ENCODE measurements around the gene CPT1C.

CPT1C gene

GRCh38 chr19:49683814-49684250 lies 7.1 kb upstream of the CPT1C start:
- no peak for DNase-seq

- DNase-seq = peak; percentile 38
Measured at GRCh38 chr19:49684251-49684982, 6.5 kb upstream of the CPT1C start.

GRCh38 chr19:49684983-49685553 lies 5.8 kb upstream of the CPT1C start:
- no peak for DNase-seq

GRCh38 chr19:49685845-49686332 lies 5.0 kb upstream of the CPT1C start:
- DNase-seq = no peak

GRCh38 chr19:49686503-49687088 lies 4.3 kb upstream of the CPT1C start:
- DNase-seq = no peak

GRCh38 chr19:49687150-49687549 lies 3.8 kb upstream of the CPT1C start:
- DNase-seq = no peak

GRCh38 chr19:49687566-49688316 lies 3.2 kb upstream of the CPT1C start:
- DNase-seq = no peak

GRCh38 chr19:49688531-49689132 lies 2.3 kb upstream of the CPT1C start:
- DNase-seq = no peak

- DNase-seq = peak; percentile 58
Measured at GRCh38 chr19:49689133-49690078, 1.5 kb upstream of the CPT1C start, which contains the start of gene ADM5. Gene ADM5 (plus strand): TSS chr19:49689594. CDS start chr19:49689838, 244 bp downstream.

- DNase-seq = no peak
Measured at GRCh38 chr19:49690079-49690655, 749 bp upstream of the CPT1C start.

GRCh38 chr19:49691243-49692146 lies 579 bp downstream of the CPT1C start:
- peak; percentile 65 for DNase-seq

- DNase-seq = no peak
Measured at GRCh38 chr19:49692147-49692506, 1.2 kb downstream of the CPT1C start.

- no peak for DNase-seq
Measured at GRCh38 chr19:49696115-49696514, 5.2 kb downstream of the CPT1C start.

- DNase-seq = no peak
Measured at GRCh38 chr19:49696865-49697264, 5.9 kb downstream of the CPT1C start.

GRCh38 chr19:49699364-49699763 lies 8.4 kb downstream of the CPT1C start:
- no peak for DNase-seq

- DNase-seq = no peak
Measured at GRCh38 chr19:49700563-49700962, 9.6 kb downstream of the CPT1C start.

GRCh38 chr19:49701271-49701786 lies 10.4 kb downstream of the CPT1C start:
- no peak for DNase-seq

- no peak for DNase-seq
Measured at GRCh38 chr19:49704888-49705642, 14.1 kb downstream of the CPT1C start.

- DNase-seq = no peak
Measured at GRCh38 chr19:49705919-49706318, 15.0 kb downstream of the CPT1C start.
